GM21529 (cell line): ENCODE data around the gene CALML6.

Experiments used
- ATAC-seq: cut with Tn5 transposase; IDR thresholded peaks from one replicate; pipeline ENCODE4 v1.9.1; 2021; ENCODE audit not compliant: unreplicated experiment

Gene CALML6

DNA sequence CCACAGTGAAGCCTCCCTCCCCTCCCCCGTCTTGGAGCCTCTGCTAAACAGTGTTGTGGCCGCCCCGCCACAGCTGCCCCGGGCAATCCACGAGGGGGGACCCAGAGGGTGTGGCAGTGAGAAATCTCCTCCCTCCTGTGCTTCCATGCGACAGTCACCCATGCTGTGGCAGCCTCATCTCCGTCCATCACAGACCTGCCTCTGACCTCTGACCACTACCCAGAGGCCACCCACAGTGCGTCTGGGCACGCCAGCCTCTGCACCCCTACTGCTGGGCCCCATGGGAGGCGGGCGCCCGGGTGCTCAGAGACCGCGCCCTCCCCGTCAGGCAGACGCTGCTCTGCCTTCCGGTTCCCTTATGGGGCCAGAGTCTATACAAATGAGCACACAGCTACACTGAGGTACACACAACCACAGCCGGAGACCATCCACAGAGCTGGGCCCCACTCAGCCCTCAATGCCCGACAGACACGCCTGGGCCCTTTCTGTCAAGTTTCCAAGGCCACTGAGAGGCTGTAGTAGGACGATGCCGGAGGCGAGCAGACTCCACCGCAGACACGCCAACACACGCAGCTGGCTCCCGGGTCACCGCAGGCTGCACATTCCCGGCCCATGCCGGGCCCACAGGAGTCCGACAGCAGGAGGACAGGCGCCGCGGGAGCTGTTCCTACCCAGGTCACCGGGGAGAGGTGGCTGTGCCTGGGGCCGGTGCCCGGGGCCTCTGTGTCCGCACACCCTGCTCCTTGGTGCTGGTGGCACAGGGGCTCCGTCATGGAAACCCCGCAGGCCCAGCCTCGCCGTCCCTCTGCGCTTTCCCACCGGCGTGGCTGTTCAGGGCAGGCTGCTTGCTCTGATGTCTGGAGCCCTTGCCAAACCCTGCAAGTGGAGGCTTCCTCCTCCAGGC lies 27.9 kb downstream of the CALML6 start:
- ATAC-seq = no peak

DNA sequence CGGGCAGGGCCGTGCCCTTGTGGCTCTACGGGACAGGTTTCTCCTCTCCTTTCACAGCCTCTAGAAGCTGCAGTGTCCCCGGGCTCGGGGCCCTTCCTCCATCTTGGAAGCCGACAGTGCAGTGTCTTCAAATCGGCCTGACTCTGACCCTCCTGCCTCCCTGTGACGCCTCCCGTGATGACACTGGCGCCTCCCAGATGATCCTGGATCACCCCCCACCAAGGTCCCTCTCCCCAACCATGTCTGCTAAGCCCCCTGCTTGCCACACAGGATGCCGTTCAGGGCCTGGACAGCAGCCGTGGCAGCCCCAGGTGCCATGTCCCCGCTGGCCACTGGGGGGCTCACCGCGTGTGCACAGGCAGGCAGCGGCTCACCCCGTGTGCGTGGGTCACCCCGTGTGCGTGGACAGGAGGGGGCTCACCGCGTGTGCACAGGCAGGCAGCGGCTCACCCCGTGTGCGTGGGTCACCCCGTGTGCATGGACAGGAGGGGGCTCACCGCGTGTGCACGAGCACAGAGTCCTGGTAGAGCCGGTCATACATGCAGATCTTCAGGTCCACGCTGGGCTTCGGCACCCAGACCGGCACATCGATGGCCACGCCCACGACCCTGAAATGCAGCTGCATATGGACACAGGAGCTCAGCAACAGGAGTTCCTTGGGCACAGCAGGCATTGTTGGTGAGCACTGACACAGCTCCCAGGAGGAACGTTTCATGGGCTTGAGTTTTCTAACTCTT lies 28.9 kb downstream of the CALML6 start:
- ATAC-seq = no peak

DNA sequence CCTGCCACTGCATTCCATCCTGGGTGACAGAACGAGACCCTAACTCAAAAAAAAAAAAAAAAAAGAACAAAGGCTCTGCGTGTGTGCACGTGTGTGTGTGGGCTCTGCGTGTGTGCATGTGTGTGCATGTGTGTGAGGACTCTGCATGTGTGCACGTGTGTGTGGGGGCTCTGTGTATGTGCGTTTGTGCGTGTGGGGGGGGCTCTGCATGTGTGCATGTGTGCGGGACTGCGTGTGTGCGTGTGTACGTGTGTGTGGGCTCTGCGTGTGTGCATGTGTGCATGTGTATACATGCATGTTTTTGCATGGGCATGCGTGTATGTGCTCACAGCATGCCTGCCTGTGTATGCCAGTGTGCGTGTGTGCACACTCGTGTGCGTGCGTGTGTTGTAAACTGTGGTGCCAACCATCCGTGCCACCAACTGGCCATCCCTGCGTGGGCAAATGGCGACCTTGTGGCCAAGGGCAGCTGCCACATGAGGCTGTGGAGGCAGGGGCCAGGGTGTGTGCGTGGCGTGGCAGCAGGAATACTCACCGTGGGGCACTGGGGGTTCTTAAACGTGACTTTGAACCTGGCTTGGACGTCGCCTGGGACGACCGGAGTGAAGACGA lies 30.8 kb downstream of the CALML6 start:
- ATAC-seq = no peak

DNA sequence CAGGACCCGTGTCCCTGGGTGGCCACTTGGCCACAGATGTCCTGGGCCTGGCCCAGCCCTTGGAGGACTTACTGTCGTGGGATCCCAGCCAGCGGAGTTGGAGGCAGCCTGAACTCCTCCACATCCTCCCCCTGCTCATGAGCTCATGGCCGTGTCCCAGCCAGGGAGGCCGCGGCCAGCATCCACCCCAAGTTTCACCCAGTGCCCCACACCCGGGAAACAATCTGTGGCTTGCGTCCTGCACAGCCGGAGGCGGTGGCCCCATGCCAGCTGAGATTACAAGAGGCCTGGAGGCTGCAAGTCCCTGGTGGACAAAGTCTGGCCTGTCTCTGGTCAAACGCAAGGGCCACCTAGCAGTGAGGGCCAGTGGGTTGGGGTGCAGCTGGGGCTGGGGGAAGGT lies 31.5 kb downstream of the CALML6 start:
- no peak for ATAC-seq

DNA sequence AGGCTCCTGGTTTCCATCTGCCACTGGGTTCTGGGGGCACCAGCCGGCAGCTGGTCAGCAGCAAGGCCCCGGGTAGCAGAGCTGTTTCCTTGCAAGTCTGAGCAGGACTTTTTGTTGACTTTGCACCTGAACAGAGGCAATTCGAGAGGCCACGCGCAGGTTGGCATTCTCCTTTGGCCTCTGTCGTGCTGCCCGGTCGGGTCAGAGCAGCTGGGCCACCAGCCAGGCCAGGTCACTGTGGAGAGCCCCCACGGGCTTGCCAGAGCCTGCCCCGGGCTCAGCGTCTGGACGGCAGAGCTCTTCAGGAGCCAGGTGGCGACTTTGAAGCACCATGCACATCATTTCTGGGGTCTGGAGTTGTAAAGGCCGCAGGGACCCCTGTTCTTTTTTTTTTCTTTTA lies 32.4 kb downstream of the CALML6 start:
- ATAC-seq = no peak

DNA sequence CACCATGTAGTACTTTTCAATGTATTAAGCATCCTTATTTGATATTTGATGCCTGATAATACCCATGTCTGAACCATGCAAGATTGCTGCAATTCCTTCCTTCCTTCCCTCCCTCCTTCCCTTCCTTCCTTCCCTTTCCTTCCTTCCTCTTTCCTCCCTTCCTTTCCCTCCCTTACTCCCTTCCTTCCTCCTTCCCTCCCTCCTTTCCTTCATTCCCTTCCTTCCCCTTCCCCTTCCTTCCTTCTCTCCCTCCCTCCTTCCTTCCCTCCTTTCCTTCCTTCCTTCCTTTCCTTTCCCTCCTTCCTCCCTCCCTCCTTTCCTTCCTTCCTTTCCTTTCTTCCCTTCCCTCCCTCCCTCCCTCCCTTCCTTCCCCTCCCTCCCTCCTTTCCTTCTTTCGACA lies 33.7 kb downstream of the CALML6 start:
- no peak for ATAC-seq

DNA sequence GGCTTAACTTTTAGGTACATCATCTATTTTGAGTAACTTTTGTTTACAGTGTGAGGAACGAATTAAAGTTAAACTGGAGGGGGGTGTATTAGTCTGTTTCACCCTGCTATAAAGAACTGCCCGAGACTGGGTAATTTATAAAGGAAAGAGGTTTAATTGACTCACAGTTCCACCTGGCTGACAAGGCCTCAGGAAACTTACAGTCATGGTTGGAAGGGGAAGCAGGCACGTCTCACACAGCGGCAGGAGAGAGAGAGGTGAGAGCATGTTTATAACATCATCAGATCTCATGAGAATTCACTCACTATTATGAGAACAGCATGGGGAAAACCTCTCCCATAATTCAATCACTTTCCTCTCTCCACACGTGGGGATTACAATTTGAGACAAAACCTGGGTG lies 35.9 kb downstream of the CALML6 start:
- no peak for ATAC-seq

DNA sequence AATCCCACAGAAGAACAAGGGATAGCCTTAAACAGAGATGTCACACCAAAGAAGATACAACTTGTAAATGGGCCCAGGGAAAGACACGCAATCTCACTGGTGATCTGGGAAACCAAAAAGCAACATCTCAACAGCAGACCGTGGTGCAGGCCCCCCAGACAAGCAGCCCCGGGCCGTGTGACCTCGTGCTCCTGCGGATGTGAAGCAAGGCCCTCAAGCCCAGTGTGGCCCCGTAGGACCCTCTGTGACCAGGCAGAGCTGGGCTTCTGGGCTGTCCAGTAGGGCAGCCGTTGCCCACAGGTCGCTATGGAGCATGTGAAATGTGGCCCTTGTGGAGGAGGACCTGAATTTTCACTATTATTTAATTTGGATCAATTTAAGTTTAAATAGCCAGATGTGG lies 39.0 kb downstream of the CALML6 start:
- no peak for ATAC-seq

DNA sequence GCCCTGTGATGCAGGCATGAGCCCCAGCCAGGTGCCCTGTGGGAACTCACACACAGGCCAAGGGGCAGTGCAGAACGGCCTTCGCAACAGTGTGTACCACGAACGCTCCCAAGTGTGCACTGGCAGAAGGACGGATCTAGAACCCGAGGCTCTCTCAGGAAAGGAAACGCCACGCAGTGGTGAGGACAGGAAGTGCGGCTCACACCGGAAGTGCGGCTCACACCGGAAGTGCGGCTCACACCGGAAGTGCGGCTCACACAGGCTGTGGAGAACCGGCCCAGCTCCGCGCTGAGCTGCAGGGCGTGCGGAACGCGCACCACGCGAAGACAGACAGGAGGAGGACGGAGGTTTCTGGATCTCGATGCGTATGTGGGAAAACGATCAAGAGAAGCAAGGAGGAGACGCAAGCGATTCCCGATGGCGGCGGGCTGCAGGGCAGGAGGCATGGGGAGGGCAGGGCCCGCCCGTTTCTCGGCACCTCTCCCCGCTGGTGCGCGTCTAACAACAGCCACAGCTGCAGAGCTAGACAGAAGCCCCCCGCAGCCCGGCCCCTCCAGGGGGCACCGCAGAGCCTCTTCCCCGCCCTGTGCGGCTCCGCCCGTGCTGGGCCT lies 39.9 kb downstream of the CALML6 start:
- no peak for ATAC-seq

DNA sequence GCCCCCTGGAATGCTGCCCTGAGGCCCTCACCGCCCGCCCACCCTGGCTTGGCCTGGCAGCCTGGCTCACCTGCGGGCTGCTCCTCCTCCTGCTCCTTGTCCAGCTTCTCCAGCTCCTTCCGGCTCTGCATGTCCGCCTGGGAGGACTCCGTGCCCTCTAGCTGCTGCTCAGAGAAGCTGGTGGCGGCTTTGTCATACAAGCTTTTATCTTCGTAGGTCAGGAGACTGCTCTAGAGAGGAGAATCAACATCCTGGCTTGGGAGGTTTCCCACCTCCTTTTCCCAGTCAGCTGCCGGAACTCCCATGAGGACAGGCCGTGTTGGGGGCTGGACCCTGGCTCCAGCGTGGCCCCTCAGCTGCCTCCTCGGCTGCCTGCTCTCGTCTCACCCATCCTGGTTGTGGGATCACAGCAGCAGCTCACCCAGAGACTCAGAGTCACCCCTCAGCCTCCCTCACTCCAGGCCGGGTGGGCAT lies 40.6 kb downstream of the CALML6 start:
- ATAC-seq = no peak

DNA sequence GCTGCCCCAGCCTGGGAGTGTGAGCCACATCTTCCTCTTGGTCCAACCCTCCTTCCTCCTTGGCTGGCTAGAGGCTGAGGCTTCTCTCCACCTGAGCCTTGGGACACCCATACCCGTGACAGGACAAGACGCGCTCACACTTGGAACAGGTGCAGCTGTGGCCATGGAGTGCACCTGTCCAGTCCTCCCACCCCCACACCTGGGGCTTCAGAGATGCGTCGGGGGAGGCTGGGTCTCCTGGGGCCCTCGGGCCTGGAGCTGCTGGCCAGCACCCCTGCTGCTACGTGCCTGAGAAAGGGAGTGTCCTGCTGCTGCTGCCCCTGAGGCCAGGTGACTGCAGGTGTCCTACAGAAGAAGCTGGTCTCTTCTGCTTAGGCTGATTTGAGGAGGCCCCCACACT lies 41.0 kb downstream of the CALML6 start:
- no peak for ATAC-seq

DNA sequence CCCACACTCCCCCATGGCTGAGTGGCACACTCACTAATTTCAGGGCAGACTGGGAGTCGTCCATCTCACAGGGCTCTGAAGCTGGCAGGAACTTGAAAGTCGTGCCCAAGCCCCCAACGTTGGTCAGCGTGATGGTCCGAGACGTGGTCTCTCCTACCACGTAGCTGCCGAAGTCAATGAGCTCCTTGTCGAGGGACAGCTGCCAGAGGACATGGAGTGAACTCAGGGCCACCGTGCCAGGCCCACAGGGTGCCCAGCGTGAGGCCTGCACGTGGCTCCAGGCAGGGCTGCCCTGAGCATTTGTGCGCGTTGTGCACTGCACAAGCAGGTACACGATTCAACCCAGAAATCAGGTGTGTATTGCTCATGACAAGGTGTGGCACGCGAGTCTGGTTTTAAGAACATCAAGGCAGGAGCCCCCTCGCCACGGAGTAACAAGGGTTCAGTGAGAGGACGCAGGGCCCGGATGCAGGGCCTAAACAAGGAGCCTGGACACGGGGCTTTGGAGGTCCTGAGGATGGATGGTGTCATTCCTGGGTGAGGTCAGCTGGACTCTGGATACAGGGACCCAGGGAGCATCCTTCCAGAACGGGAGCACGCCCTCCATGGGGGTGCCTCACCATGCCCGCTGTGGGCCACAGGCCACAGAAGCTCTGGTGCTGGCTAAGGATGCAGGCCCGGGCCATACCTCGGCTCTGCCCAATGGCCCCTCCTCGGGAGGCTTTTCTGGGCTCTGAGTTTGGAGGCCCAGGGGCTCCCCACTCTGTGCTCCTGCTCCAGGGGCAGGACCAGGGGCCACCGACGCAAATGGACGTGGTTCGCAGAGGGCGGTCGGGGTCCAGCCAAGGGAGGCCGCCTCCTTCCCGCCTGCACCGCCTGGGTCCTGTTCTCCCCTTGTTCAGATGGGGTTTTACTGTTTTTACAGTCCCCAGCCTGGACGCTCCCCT lies 41.8 kb downstream of the CALML6 start:
- ATAC-seq = no peak

DNA sequence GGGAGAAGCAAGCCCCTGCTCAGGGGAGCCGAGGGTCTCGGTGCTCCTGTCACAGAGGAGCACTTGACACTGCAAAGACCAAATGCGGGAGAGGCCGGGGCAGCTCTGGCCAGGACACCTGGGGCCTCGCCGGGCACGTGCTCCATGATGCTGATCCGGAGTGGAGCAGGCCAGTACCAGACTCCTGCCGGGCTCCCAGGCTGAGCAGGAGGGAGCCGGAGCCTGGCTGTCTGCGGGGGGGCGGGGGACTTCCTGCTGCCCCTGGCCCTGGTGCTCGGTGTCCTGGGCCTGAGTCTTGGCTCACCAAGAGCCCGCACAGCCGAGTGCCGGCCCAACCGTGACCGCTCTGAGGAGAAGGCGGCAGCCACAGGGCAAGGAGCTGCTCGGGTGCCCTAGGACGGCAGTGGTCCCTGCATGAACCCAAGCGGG lies 42.5 kb downstream of the CALML6 start:
- ATAC-seq = no peak

DNA sequence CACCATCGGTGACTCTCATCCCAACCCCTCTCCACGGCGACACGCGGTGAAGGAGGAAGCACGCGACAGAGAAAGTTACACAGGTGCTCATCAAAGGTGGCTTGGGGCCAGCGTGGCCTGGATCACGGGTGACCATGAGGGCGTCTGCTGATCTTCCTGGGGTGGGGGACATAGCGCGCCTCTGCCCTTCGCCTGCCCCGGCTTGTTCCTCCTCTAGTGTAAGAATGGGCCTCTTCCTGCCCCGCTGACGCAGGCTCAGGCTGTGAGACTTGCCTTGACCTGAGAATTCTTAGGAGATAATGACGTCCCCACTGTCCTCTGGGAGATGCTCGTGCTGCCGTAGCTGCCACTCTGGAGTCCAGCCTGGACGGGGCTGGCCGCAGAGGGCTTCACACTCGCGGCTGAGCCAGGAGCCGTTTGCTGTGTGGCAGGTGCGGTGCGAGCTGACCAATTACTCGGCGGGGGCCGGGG lies 43.0 kb downstream of the CALML6 start:
- no peak for ATAC-seq

DNA sequence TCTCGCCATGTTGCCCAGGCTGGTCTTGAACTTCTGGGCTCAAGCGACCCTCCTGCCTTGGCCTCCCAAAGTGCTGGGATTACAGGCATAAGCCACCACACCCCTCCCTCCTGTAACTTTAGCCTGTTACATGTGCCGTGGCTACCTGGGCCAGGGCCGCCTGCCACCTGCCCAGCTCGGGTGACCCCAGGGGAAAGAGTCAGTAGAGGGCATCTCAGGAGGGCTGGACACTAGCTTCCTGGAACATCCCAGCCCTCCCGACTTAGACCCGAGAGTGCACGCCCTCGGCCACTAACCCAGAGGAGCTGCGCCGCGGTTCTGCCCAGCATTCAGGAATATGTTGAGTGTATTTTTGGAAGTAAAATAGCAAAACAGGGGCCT lies 44.4 kb downstream of the CALML6 start:
- ATAC-seq = no peak

DNA sequence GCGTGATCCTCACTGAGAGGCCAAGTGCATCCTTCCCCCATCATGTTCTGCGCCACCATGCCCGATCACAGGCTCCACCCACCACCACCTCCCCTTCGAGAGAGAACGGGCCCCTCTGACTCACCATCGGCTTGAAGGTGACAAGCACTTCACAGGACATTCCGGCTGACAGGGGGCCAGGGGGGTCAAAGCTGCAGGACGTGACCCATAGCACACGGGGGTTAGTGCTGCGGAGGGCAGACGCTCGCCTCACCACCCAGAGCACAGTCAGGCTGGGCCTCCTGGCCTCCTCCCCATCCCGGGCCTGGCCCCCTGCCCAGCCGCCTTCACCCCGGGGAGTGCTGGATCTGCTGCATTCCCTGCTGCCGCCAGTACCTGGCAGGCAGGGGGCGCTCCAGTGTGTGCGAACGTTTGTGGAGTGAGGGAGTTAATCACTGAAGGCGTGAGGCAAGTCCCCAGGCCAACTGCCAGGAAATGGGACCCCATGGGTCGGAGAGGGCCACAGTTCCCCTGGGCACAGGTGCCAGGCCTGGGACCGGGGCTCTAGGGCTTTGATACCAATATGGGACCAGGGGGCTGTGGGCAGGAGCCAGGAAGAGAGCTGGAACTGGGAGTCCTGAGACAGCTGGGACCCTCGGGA lies 44.9 kb downstream of the CALML6 start:
- ATAC-seq = no peak

DNA sequence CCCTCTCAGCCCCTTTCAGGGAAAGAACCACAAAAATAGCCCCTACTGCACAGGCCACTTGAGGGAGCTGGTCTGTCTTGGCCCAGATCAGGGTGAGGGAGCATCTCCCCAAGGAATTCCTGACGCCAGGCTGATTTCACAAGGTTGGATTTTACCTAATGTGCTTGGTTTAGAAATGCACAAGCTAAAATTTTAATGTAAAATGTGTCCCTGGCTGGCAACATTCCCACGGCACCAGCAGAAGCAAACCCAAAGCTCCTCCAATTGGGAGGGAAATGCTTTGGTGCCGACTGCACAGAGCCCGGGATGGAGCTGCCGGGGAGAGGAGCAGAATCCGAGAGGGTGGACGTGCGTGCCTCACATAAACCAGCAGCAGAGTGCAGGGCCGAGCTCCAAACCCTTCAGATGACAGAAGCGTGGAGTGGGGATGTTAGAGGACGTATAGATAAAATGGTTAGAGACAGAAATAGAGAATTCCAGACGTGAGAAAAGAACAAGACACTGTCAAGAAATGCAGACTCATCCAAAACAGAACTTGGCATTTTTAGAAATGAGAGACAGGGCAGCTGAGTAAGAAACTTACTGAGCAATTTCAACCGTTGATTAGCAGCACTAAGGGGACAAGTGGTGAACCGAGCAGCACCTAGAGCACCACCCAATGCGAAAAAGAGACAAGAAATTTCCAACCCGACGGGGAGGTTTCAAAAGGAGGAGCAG lies 45.6 kb downstream of the CALML6 start:
- no peak for ATAC-seq

DNA sequence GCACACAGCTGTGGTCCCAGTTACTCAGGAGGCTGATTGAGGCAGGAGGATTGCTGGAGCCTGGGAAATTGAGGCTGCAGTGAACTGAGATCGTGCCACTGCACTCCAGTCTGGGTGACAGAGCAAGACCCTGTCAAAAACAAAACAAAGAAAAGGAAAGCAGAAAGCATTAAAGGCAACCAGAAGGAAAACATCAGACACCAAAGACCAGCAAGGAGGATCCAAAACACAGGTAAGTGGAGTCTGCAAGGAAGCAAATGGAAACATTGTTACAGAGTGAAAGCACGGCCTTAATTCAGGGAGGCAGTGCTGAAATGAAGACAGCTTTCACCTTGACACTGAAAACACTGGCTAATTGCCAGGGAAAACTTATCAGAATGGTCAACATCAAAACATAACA lies 47.7 kb downstream of the CALML6 start:
- ATAC-seq = no peak

DNA sequence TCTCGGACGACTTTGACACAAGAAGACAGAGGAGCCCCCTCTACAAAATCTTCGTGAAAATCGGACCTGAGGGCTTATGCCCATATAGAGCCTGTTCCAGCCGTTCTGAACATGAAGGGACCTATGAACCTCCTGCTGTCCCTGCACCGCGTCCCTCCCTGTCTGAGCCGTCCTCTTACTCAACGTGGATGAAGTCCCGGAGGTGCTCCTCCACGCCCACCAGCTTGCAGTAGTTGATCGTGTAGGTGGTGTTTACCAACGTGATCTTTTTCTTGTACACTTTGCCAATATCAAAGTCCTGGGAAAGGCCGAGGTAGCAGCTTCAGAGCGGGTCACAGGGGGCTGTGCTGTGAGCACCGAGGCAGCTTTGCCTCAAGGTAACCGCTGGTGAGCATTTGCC lies 48.5 kb downstream of the CALML6 start:
- no peak for ATAC-seq
